Measurements from ENCODE around the gene ERAL1.

DNA sequence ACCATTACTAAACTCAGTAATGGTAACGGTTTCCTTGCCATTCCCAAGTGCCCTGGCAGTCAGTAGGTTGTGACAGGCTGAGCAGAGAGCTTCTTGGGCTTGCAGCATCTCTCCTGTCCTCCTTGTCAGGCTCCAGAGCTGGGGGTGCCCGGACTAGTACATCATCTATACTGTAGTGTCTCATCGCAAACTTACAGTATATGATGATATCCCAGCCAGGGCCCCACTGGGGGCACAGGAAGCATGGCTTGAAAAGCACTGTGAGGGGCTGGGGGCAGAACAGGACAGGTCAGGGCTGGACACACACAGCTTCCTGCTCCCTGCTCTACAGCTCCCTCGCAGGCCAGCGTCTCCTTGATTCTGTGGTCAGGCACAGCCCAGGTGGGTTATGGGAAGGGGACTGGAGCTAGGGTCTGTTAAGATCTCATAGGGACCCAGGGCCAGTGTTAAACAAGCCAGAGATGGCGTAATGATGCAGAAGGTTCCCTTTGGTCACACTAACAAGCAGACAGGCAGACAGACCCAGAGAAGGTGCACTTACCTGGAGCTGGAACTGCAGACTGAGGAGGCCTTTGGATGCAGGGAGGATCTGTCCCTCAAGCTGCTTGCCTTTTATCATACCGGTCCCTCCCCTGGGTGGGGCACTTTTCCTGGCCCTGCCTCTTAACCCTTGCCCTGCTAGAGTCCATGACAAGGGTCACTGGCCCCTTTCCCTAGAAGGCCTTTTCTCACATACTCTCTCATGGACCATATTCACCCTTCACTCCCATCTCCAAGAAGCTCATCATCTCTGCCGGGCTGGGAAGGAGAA is 6.8 kb downstream of the ERAL1 start:
- TF ChIP-seq BHLHE40 (IDR thresholded peaks at IDR 0.05; ENCODE audit: borderline replicate concordance) (no peak), FOXM1 (IDR thresholded peaks at IDR 0.05; ENCODE audit: borderline replicate concordance) (no peak), HDGF (IDR thresholded peaks at IDR 0.05; ENCODE audit: borderline replicate concordance) (no peak), SUZ12 (IDR thresholded peaks at IDR 0.05) (no peak), CTBP1 (IDR thresholded peaks at IDR 0.05; ENCODE audit: borderline replicate concordance) (no peak), SP1 (IDR thresholded peaks at IDR 0.05) (no peak), FOXA1 (IDR thresholded peaks at IDR 0.05) (no peak)
